Heart left ventricle (tissue), 13 donors: Measurements from ENCODE around the gene PTPN5.

Experiments used
- POLR2A ChIP-seq, 2 donors: fragments of 450-650 bp; IDR thresholded peaks; one replicate each; pipeline ENCODE4 v1.6.1; 2017; ENCODE audit warnings: antibody characterized with exemption in 2 of 2, mild to moderate bottlenecking in 2 of 2, moderate library complexity in 2 of 2
- TF ChIP-seq, protein P1 (sequence below), 12 donors: fragments of 200-600 bp; sonication (generic) in 4 of 12; IDR thresholded peaks; one replicate each; pipeline versions ENCODE4 v1.5.0 to v1.8.0; 2018 to 2022; ENCODE audit warnings: antibody characterized with exemption in 12 of 12, mild to moderate bottlenecking in 5 of 12
- donor health status: ischemic (EF 13 %, LVEDD 7.1; RV severe dilation, severe dysfunction).
- donor health status: DM: no; HTN: yes; CAD: no.
- donor health status: DM: no; HTN: no; CAD: no.
- donor health status: ischemic (EF 25% LVEDD 6.9; RV normal size, moderate dysfunction).
- donor health status: ischemic (EF 25% LVEDD 5.7; RV mildly dilated, moderate dysfunction).
- donor health status: ischemic (EF 35%, LVEDD 5.7; RV mildly dilated, moderate dysfunction).
- donor health status: nonischemic (EF 11% LVEDD 7.7; RV severe dilation, severe dysfunction).
- donor health status: DM: yes; HTN: yes; CAD: no.
- donor health status: PGD.
- donor health status: ischemic (EF 29% LVEDD 5.4; RV normal size, mild dysfunction).
- donor health status: nonischemic (EF 23%, LVEDD 6.1; RV moderate dilation, normal function).

GRCh38 chr11:18791969-18792628 is 501 bp upstream of the PTPN5 start:
- TF ChIP-seq, protein P1, sequence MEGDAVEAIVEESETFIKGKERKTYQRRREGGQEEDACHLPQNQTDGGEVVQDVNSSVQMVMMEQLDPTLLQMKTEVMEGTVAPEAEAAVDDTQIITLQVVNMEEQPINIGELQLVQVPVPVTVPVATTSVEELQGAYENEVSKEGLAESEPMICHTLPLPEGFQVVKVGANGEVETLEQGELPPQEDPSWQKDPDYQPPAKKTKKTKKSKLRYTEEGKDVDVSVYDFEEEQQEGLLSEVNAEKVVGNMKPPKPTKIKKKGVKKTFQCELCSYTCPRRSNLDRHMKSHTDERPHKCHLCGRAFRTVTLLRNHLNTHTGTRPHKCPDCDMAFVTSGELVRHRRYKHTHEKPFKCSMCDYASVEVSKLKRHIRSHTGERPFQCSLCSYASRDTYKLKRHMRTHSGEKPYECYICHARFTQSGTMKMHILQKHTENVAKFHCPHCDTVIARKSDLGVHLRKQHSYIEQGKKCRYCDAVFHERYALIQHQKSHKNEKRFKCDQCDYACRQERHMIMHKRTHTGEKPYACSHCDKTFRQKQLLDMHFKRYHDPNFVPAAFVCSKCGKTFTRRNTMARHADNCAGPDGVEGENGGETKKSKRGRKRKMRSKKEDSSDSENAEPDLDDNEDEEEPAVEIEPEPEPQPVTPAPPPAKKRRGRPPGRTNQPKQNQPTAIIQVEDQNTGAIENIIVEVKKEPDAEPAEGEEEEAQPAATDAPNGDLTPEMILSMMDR (IDR thresholded peaks at IDR 0.05), result no peak
- no peak for TF ChIP-seq POLR2A (IDR thresholded peaks at IDR 0.05)
